ENCODE results near the gene CNTNAP2.

CNTNAP2 gene

GRCh38 chr7:148348466-148348865 lies 2231.9 kb downstream of the CNTNAP2 start:
- no peak for TF ChIP-seq ZFP69B (tag by site-specific recombination; IDR thresholded peaks at IDR 0.05)
- TF ChIP-seq ZNF624 (tag by site-specific recombination; IDR thresholded peaks at IDR 0.05): no peak
- TF ChIP-seq ZNF639 (tag by site-specific recombination; IDR thresholded peaks at IDR 0.05): no peak
- no peak for TF ChIP-seq SALL2 (tag by site-specific recombination; IDR thresholded peaks at IDR 0.05; ENCODE audit: borderline replicate concordance)
- TF ChIP-seq AEBP2 (tag by site-specific recombination; IDR thresholded peaks at IDR 0.05; ENCODE audit: borderline replicate concordance): no peak
- no peak for TF ChIP-seq ZBTB48 (tag by site-specific recombination; IDR thresholded peaks at IDR 0.05)
- CTCF ChIA-PET: no interaction called here

GRCh38 chr7:148356303-148356702 lies 2239.7 kb downstream of the CNTNAP2 start:
- H3K4me3 ChIP-seq (ENCODE audit: low read depth, low read length): no peak overlapping the region
- H3K36me3 ChIP-seq (ENCODE audit: control insufficient read depth in 2 of 2, insufficient read depth in 1 of 2, low read length in 2 of 2): no peaks in the 10 kb centered on the region
- POLR2A ChIA-PET: no interaction called here
- no peak overlapping the region for H3K27ac ChIP-seq (ENCODE audit: extremely low read depth, low read depth, low read length)
- CTCF ChIA-PET: no interaction called here
- TF ChIP-seq ZFP37 (tag by site-specific recombination; IDR thresholded peaks at IDR 0.05) (no peak), ZNF701 (tag by site-specific recombination; IDR thresholded peaks at IDR 0.05) (no peak), ZNF626 (tag by site-specific recombination; IDR thresholded peaks at IDR 0.05) (no peak), ZNF76 (tag by site-specific recombination; IDR thresholded peaks at IDR 0.05; ENCODE audit: borderline replicate concordance, low read depth) (no peak), ZNF19 (tag by site-specific recombination; IDR thresholded peaks at IDR 0.05; ENCODE audit: low read depth) (no peak), ZNF423 (tag by site-specific recombination; IDR thresholded peaks at IDR 0.05) (no peak), ZNF146 (tag by site-specific recombination; IDR thresholded peaks at IDR 0.05) (no peak), MZF1 (tag by site-specific recombination; IDR thresholded peaks at IDR 0.05; ENCODE audit: borderline replicate concordance) (no peak), ZBTB44 (tag by site-specific recombination; IDR thresholded peaks at IDR 0.05) (no peak), ZNF513 (tag by site-specific recombination; IDR thresholded peaks at IDR 0.05) (no peak), KLF17 (tag by site-specific recombination; IDR thresholded peaks at IDR 0.05) (no peak), ZNF148 (tag by site-specific recombination; IDR thresholded peaks at IDR 0.05; ENCODE audit: borderline replicate concordance) (no peak), HOXD13 (CRISPR knock-in tag; IDR thresholded peaks at IDR 0.05; ENCODE audit: borderline replicate concordance) (no peak), ZBTB48 (tag by site-specific recombination; IDR thresholded peaks at IDR 0.05) (no peak)
- H3K4me1 ChIP-seq (ENCODE audit: control insufficient read depth, insufficient read depth, low read length): no peaks in the 10 kb centered on the region
- no peaks in the 10 kb centered on the region for H3K9me3 ChIP-seq (ENCODE audit: control insufficient read depth, insufficient read depth, low read depth, low read length)

More at GRCh38 chr7:148348466-148348865, 2231.9 kb downstream of the CNTNAP2 start:
- no peak overlapping the region for H3K27ac ChIP-seq (ENCODE audit: extremely low read depth, low read depth, low read length)
- POLR2A ChIA-PET: no interaction called here
- H3K4me1 ChIP-seq (ENCODE audit: control insufficient read depth, insufficient read depth, low read length): no peaks in the 10 kb centered on the region
- H3K4me3 ChIP-seq (ENCODE audit: low read depth, low read length): no peak overlapping the region
- H3K9me3 ChIP-seq (ENCODE audit: control insufficient read depth, insufficient read depth, low read depth, low read length): no peaks in the 10 kb centered on the region
- H3K36me3 ChIP-seq (ENCODE audit: control insufficient read depth in 2 of 2, insufficient read depth in 1 of 2, low read length in 2 of 2): no peaks in the 10 kb centered on the region
